HepG2 (cell line): Measurements from ENCODE around the gene TUBB3.
"Not testable (repeated sequence)": the region's sequence is repeated elsewhere in the genome, so short reads cannot be mapped to it uniquely, and the experiment has no call there.

ENCODE experiments used
- CTCF ChIP-seq: sonication (generic); formaldehyde crosslinking; IDR thresholded peaks from 2 replicates; pipeline ENCODE4 v1.5.0; 2020; ENCODE audit warnings: mild to moderate bottlenecking, missing genetic modification reagents, moderate library complexity
- ESRRA ChIP-seq: sonication (generic); formaldehyde crosslinking; IDR thresholded peaks from 2 replicates; pipeline ENCODE4 v1.5.1; 2020; ENCODE audit warnings: mild to moderate bottlenecking, low read depth, missing genetic modification reagents
- MTF1 ChIP-seq: sonication (generic); formaldehyde crosslinking; IDR thresholded peaks from 2 replicates; pipeline ENCODE4 v1.5.0; 2020; ENCODE audit warnings: missing genetic modification reagents
- RFX5 ChIP-seq: IDR thresholded peaks from 2 replicates; pipeline ENCODE4 v1.6.1; 2011; ENCODE audit warnings: low read depth, low read length, improper control_type of control experiment
- TARDBP ChIP-seq: sonication (generic); formaldehyde crosslinking; IDR thresholded peaks from 2 replicates; pipeline ENCODE4 v1.8.0; 2022; ENCODE audit warnings: mild to moderate bottlenecking, missing genetic modification reagents
- TBL1XR1 ChIP-seq: fragments of 150-350 bp; IDR thresholded peaks from 2 replicates; pipeline ENCODE4 v1.6.1; 2014; ENCODE audit warnings: borderline replicate concordance, low read length; ENCODE audit not compliant: partially characterized antibody
- UBTF ChIP-seq: sonication (generic); formaldehyde crosslinking; IDR thresholded peaks from 2 replicates; pipeline ENCODE4 v1.4.0; 2020; ENCODE audit warnings: mild to moderate bottlenecking, missing genetic modification reagents
- ZNF124 ChIP-seq: sonication (generic); formaldehyde crosslinking; IDR thresholded peaks from 2 replicates; pipeline ENCODE4 v1.4.0; 2020; ENCODE audit warnings: missing genetic modification reagents
- ZNF549 ChIP-seq: sonication (generic); formaldehyde crosslinking; IDR thresholded peaks from 2 replicates; pipeline ENCODE4 v1.5.0; 2020; ENCODE audit warnings: missing genetic modification reagents

- not testable (repeated sequence) for TF ChIP-seq TBL1XR1; ZNF124 (CRISPR knock-in tag); TARDBP (CRISPR knock-in tag); CTCF (CRISPR knock-in tag); ESRRA (CRISPR knock-in tag); UBTF (CRISPR knock-in tag); ZNF549 (CRISPR knock-in tag); RFX5; MTF1 (CRISPR knock-in tag)
Measured at GRCh38 chr16:89935620-89936019, 12.5 kb downstream of the TUBB3 start.
